ENCODE measurements around the gene SKOR1.

The SKOR1 gene

DNA sequence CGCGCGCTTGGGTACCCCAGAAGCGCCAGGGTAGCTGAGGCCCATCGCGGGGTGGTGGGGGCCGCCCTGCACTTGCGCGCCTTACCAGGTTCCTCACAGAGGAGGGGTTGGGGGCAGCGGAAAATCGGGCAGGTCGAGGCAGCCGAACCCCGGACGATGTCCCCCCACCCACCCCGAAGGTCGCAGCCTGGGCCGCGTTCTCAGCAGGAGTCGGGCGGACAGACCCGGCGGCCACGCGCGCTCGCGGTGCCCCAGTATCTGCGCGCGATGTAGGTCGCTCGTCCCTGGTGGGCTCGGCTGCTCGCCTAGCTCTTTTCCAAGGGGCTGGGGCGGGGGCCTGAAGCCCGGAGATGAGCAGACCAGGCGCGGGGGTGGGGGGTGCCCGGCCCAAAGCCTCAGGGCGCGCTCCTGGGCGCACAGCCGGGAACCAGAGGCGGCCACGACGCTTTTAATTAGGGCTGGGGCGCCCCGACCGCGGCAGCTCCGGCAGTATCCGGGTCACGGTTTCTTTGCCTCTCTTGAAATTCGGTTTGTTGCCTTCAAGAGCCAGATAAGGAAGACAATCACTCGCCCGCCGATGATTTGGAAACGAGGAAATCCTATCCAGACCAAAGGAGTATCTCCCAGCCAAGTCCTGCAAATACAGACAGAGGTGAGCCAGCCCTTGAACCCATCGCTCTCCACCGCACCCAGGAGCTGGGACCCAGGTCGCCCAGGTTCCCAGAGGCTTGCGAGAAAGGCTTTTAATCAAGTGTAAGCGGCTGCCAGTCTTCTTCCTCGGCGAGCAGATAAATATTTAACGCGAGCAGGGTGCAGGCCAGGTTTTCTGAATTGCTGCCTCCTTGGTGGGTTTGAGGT, 4.6 kb downstream of the SKOR1 start:
- TF ChIP-seq, protein P1, sequence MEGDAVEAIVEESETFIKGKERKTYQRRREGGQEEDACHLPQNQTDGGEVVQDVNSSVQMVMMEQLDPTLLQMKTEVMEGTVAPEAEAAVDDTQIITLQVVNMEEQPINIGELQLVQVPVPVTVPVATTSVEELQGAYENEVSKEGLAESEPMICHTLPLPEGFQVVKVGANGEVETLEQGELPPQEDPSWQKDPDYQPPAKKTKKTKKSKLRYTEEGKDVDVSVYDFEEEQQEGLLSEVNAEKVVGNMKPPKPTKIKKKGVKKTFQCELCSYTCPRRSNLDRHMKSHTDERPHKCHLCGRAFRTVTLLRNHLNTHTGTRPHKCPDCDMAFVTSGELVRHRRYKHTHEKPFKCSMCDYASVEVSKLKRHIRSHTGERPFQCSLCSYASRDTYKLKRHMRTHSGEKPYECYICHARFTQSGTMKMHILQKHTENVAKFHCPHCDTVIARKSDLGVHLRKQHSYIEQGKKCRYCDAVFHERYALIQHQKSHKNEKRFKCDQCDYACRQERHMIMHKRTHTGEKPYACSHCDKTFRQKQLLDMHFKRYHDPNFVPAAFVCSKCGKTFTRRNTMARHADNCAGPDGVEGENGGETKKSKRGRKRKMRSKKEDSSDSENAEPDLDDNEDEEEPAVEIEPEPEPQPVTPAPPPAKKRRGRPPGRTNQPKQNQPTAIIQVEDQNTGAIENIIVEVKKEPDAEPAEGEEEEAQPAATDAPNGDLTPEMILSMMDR (IDR thresholded peaks at IDR 0.05; ENCODE audit: low read depth, low read length) = no peak
- Histone ChIP-seq H3K36me3 (no peaks in the 10 kb centered on the region), H3K9me3 (ENCODE audit: severe bottlenecking) (peaks cover 20% of the 10 kb centered on the region), H3K27me3 (ENCODE audit: insufficient read depth, low read depth, severe bottlenecking) (peaks cover 68% of the 10 kb centered on the region), H3K27ac (no peak overlapping the region), H3K4me3 (ENCODE audit: low read depth, low read length) (no peak overlapping the region)
- no peak for DNase-seq

DNA sequence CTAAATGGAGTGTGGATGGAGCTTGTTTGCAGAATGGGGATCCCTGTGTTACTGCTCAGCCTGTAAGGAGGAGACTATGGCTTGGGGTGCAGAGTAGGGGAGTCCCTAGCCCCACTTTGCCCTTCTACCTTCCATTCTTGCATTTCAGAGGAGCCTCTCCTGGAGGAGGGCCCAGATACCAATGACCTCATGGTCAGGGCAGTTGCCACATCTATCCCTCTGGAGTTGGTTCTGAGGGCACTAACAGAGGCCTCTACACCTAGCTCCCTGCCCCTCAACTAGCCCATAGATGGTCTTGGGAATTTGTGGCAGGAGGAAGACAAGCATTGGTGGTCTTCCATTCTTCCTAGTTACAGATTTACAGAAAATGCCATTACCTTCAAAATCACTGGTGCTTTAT, 6.1 kb downstream of the SKOR1 start:
- peaks cover 69% of the 10 kb centered on the region for H3K27me3 ChIP-seq (ENCODE audit: insufficient read depth, low read depth, severe bottlenecking)
- H3K27ac ChIP-seq = no peak overlapping the region
- peaks cover 17% of the 10 kb centered on the region for H3K9me3 ChIP-seq (ENCODE audit: severe bottlenecking)
- no peaks in the 10 kb centered on the region for H3K36me3 ChIP-seq
- DNase-seq = no peak
- no peak overlapping the region for H3K4me3 ChIP-seq (ENCODE audit: low read depth, low read length)
- TF ChIP-seq, protein P1 (IDR thresholded peaks at IDR 0.05; ENCODE audit: low read depth, low read length) = no peak

DNA sequence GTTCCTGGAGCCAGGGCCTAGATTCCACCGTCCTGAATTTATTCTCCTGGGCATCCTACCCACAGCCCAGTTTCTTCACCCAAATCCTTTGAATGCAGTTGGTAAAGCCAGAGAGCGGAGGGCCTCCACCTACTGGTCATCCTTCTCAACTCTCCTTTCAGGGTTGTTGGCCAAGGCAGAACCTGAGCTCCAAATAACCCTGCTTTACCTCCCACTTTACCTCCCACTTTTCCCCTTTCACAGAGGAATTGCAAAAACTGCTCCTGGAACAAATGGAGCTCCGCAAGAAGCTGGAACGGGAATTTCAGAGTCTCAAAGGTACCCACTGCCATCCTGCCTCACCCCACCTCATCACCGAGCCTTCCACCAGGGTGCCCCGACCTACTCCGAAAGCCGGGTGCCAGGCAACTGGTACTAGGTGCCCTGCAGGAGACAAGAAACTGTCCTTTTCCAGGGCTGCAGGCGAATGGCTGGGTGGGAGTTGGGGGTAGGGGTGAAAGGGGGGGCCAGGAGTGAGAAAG, 6.8 kb downstream of the SKOR1 start:
- H3K27me3 ChIP-seq (ENCODE audit: insufficient read depth, low read depth, severe bottlenecking) = peaks cover 63% of the 10 kb centered on the region
- H3K36me3 ChIP-seq = no peaks in the 10 kb centered on the region
- H3K4me3 ChIP-seq (ENCODE audit: low read depth, low read length) = no peak overlapping the region
- H3K9me3 ChIP-seq (ENCODE audit: severe bottlenecking) = peaks cover 15% of the 10 kb centered on the region
- TF ChIP-seq, protein P1 (IDR thresholded peaks at IDR 0.05; ENCODE audit: low read depth, low read length) = peak; percentile 71
- H3K27ac ChIP-seq = no peak overlapping the region
- DNase-seq = peak; percentile 42

DNA sequence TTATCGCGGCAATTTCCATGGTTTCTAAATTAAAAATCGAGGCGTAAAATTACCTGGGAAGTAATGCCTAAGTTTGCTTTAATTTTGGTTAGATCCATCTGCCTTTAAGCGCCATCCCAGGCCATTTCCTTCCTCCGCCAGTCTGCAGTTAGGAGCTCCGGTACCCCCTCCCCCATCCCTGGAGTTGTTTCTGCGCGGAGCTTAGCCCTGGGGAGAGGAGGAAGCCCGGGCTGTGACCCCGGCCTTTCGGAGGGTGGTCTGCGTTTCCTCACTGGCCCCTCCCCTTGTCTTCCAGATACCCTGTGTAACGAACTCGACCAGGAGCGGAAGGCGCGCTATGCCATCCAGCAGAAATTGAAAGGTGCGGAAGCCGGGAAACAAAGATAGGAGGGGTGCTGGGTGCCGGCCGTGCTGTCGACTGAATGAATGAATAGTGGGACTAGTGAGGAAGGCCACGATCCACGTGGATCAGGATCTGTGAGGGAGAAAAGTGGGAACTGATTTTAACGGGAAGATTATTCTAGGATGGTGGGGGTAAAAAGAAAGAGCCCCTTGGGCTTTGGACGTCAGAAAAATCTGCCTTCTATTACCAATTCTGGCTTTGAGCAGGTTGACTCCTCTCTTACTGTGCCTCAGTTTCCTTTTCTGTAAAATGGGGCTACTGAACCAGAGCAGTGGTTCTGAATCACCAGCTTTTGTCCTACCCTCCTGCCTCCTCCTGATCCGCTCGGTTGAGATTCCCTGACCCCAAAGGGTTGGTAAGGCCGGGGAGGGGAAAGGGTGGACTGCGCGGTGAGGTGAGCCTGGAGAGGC, 7.8 kb downstream of the SKOR1 start:
- H3K9me3 ChIP-seq (ENCODE audit: severe bottlenecking) = peaks cover 9% of the 10 kb centered on the region
- peak overlapping the region; percentile 42 for H3K4me3 ChIP-seq (ENCODE audit: low read depth, low read length)
- no peaks in the 10 kb centered on the region for H3K36me3 ChIP-seq
- TF ChIP-seq, protein P1 (IDR thresholded peaks at IDR 0.05; ENCODE audit: low read depth, low read length) = no peak
- H3K27ac ChIP-seq = no peak overlapping the region
- H3K27me3 ChIP-seq (ENCODE audit: insufficient read depth, low read depth, severe bottlenecking) = peaks cover 53% of the 10 kb centered on the region
- DNase-seq = no peak

DNA sequence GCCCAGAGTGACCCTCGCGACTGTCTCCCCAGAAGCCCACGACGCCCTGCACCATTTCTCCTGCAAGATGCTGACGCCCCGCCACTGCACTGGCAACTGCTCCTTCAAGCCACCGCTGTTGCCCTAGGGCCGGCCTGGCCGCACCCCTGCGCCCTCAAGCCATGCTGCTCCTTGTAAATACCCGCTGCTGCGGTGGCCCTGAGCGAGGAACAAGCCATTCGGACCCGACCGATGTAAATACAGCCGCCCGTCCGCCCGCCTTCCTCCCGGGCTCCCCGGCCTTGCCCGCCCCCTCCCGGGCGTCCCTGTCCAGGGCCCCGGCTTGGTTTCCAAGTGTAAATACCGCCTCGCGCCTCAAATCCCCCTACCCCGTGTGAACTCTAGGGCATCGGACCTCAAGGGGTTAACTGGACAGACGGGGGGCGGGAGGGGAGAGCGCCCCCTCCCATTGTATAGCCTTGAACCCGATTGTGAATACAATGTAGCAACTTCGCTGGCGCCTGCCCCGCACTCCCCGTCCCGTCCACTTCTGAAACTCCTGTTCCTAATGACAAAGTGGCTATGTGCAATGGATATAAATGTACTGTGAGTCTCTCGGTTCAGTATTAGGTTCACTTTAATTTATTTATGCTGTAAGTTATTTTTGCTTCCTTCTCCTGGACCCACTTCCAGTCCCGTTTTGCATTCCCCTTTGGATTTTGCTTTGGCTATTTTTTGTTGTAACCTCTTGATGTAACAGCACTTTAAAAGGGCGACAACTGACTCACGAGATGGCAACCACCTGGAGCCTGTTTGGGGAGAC, 8.6 kb downstream of the SKOR1 start:
- Histone ChIP-seq H3K36me3 (no peaks in the 10 kb centered on the region), H3K4me3 (ENCODE audit: low read depth, low read length) (peak overlapping the region; percentile 42), H3K27me3 (ENCODE audit: insufficient read depth, low read depth, severe bottlenecking) (peaks cover 45% of the 10 kb centered on the region), H3K9me3 (ENCODE audit: severe bottlenecking) (peaks cover 2% of the 10 kb centered on the region), H3K27ac (no peak overlapping the region)
- DNase-seq = peak; percentile 72
- TF ChIP-seq, protein P1 (IDR thresholded peaks at IDR 0.05; ENCODE audit: low read depth, low read length) = peak; percentile 54; the same call in 1 of the 2 replicates
